WERI-Rb-1 (cell line): Measurements from ENCODE around the gene CMKLR1.

Experiments used
- DNase-seq: peaks from one replicate; pipeline ENCODE4 v3.0.0-alpha.2; 2020
- H3K27ac ChIP-seq: fragments of 250-450 bp; sonication (Bioruptor Pico); 2 replicates; pipeline ENCODE4 v1.5.1; 2020; ENCODE audit warnings: mild to moderate bottlenecking, moderate library complexity
- H3K27me3 ChIP-seq: fragments of 250-450 bp; sonication (Bioruptor Pico); 2 replicates; pipeline ENCODE4 v1.5.1; 2021; ENCODE audit warnings: mild to moderate bottlenecking, low read depth, moderate library complexity; ENCODE audit not compliant: insufficient read depth, severe bottlenecking
- H3K36me3 ChIP-seq: fragments of 250-450 bp; sonication (Bioruptor Pico); 2 replicates; pipeline ENCODE4 v1.5.1; 2020; ENCODE audit warnings: mild to moderate bottlenecking, moderate library complexity
- H3K4me3 ChIP-seq: 2 replicates; pipeline ENCODE4 v1.5.1; 2011; ENCODE audit warnings: low read depth, mild to moderate bottlenecking, control low read depth, low read length
- H3K9me3 ChIP-seq: fragments of 250-450 bp; sonication (Bioruptor Pico); 2 replicates; pipeline ENCODE4 v1.5.1; 2021; ENCODE audit warnings: mild to moderate bottlenecking, moderate library complexity; ENCODE audit not compliant: severe bottlenecking
- TF ChIP-seq, protein P1 (sequence below): IDR thresholded peaks from 2 replicates; pipeline ENCODE4 v1.5.1; 2011; ENCODE audit warnings: low read depth, mild to moderate bottlenecking, control low read depth, inconsistent platforms, low read length

CMKLR1 gene

DNA sequence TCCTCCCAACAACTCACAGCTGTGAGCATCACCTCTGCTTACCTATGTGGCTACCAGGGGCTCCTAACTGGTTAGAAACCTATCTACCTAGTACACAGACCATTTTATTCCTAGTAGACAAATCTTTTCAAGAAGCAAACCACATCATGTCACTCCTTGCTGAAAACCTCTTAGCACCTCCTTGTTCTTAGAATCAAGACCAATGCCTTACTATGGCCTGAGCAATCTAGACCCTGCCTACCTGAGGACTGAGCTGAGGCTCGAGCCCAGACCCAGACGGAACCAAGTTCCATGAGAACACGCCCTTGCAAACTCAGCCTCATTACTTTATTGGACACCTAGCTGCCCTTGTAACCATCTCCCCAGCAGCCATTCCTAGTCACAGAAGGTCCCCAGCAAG is 32.6 kb downstream of the CMKLR1 start:
- peaks cover 8% of the 10 kb centered on the region for H3K27me3 ChIP-seq
- no peak overlapping the region for H3K27ac ChIP-seq
- TF ChIP-seq, protein P1, sequence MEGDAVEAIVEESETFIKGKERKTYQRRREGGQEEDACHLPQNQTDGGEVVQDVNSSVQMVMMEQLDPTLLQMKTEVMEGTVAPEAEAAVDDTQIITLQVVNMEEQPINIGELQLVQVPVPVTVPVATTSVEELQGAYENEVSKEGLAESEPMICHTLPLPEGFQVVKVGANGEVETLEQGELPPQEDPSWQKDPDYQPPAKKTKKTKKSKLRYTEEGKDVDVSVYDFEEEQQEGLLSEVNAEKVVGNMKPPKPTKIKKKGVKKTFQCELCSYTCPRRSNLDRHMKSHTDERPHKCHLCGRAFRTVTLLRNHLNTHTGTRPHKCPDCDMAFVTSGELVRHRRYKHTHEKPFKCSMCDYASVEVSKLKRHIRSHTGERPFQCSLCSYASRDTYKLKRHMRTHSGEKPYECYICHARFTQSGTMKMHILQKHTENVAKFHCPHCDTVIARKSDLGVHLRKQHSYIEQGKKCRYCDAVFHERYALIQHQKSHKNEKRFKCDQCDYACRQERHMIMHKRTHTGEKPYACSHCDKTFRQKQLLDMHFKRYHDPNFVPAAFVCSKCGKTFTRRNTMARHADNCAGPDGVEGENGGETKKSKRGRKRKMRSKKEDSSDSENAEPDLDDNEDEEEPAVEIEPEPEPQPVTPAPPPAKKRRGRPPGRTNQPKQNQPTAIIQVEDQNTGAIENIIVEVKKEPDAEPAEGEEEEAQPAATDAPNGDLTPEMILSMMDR: no peak
- no peak overlapping the region for H3K4me3 ChIP-seq
- no peaks in the 10 kb centered on the region for H3K9me3 ChIP-seq
- no peak for DNase-seq
- no peaks in the 10 kb centered on the region for H3K36me3 ChIP-seq

DNA sequence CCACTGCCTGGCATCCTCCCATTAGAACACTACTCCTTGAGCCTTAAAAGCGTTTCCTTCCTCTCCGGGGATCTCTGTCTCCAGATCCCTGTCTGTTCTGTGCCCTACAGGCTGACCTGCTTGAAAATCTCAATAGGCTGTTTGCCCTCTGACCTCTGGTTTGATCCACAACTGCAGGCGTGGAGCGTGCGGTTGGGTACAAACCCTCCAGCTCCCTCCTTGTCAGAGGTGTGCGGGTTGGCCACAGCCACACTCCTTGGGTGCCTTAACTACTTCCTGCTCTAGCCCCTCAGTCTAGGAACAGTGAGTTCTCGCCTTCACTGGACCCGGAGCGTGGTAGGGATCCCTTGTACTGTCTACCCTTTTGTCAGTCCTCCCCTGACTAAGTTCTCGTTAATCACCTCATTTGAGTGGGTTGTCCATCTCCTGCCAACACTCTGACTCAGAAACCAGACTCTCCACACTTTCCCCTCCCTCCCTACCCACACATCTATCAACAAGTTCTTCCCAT is 33.1 kb downstream of the CMKLR1 start:
- Histone ChIP-seq H3K27me3 (peaks cover 8% of the 10 kb centered on the region), H3K9me3 (no peaks in the 10 kb centered on the region), H3K4me3 (no peak overlapping the region), H3K27ac (no peak overlapping the region), H3K36me3 (no peaks in the 10 kb centered on the region)
- no peak for DNase-seq
- TF ChIP-seq, protein P1: no peak

DNA sequence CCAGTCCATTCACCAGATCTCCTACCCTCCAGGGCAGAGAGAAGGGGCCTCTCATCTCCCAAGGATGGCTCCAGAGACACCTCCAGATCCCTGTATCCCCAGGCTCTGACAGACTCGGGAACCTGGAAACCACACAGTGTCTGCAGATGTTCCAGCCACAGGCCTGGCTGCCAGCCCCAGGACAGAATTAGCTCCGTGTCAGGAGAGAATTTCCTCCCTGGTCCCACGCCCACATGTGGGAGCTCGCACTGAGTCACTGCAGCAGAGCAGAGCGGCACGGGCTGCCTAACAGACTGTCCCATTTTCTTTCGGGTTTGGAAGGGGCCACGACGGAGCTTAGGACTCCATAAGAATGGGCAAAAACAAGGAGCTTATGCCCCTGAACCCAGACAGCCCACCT is 33.6 kb downstream of the CMKLR1 start:
- Histone ChIP-seq H3K9me3 (no peaks in the 10 kb centered on the region), H3K4me3 (no peak overlapping the region), H3K27ac (no peak overlapping the region), H3K36me3 (no peaks in the 10 kb centered on the region), H3K27me3 (peaks cover 8% of the 10 kb centered on the region)
- TF ChIP-seq, protein P1: no peak
- no peak for DNase-seq

DNA sequence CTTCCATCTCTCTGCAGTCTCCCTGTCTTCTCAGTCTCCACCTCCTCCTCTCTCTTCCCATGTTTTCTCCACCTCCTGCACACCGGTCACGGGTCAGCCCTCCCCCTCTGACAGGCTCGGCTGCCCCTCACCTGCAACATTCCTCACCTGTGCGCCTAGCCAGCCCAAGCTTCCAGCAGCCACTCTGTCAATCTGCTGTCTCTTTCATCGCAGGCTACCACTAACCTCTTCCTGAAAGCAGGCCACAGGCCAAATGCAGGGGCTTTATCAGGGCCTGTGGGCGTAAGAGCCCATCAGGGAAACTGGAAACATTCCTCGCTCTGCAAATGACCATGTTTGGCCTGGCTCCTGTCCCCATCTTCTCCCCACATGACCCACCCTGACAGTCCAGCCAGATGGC is 34.5 kb downstream of the CMKLR1 start:
- TF ChIP-seq, protein P1: no peak
- Histone ChIP-seq H3K9me3 (no peaks in the 10 kb centered on the region), H3K27me3 (peaks cover 8% of the 10 kb centered on the region), H3K36me3 (no peaks in the 10 kb centered on the region), H3K4me3 (no peak overlapping the region), H3K27ac (no peak overlapping the region)
- DNase-seq: no peak

DNA sequence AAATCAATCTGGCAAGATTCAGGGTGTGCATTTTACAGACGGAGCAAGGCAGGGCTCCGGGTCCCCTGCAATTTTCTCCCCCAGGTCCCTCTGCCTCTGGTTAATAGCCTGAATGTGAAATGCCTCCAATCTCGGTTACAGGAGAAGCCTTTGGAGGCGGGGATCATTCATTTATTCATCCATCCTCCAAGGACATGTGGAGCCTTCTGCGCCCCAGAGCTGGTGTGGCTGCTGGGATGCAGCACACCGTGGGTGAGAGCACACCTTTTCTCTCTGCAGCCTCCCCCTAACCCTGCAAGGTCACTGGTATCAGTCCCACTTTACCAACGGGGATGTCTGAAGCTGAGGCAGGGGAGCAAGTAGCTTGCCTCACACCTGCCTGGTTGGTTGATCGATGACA is 35.4 kb downstream of the CMKLR1 start:
- Histone ChIP-seq H3K27ac (no peak overlapping the region), H3K4me3 (no peak overlapping the region), H3K9me3 (no peaks in the 10 kb centered on the region), H3K36me3 (no peaks in the 10 kb centered on the region), H3K27me3 (peaks cover 4% of the 10 kb centered on the region)
- no peak for DNase-seq
- TF ChIP-seq, protein P1: no peak

DNA sequence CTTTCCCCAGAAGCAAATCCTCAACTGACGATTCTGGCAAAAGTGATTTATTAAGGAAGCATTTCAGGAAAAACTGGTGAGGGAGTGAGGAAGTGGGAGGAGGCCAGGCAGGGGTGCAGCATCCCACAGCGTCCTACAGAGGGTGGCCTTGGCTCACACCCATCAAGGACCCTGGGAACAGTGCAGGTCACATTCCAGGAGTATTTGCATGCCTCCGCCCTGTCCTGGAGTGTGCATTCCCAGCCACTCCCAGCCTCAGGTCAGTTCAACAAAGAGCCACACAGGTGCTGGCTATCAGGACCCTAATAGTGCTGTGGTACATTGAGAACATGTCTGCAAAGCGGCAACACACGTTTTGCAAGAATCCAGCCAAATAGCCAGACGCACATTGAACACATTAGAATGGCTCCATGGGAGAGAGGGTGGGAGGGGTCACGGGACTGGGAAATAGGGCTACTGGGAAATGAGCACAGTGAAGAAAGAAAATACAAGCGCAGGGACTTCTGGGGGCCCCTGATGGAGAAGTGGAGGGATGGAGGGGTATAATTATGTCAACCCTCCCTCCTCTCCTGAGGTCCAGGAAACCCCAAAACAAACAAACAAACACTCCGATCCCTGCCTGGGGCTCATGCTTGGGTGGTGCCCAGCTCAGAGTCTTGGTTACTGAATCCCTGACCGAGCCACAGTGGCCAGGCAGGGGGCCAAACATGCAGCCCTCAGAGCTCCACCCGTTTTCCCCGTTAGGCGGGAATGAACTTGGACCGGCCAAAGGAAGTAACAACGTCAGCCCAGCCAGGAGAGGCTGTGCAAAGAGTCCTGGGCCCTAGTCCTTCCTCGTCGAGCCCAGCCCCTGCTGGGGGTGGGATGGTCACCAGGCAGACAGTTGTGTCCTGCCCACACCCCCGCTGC is 36.5 kb downstream of the CMKLR1 start:
- H3K27me3 ChIP-seq: peaks cover 2% of the 10 kb centered on the region
- TF ChIP-seq, protein P1: 0 out of 2 replicates have a peak, but pooled peaks have one; percentile 21
- DNase-seq: no peak

More for the DNA sequence above, 36.5 kb downstream of the CMKLR1 start:
- Histone ChIP-seq H3K36me3 (no peaks in the 10 kb centered on the region), H3K4me3 (no peak overlapping the region), H3K27ac (no peak overlapping the region), H3K9me3 (no peaks in the 10 kb centered on the region)
